Amygdala (tissue), 56 donors: Measurements from ENCODE around the gene TCF4.
A peak's percentile ranks its signal among the peaks of the same experiment; 100 is the strongest.

Source experiments
- DNase-seq, 56 donors: peaks; one replicate each; lab custom pipeline; 2025; lab: John Stamatoyannopoulos, UW

The TCF4 gene

DNA sequence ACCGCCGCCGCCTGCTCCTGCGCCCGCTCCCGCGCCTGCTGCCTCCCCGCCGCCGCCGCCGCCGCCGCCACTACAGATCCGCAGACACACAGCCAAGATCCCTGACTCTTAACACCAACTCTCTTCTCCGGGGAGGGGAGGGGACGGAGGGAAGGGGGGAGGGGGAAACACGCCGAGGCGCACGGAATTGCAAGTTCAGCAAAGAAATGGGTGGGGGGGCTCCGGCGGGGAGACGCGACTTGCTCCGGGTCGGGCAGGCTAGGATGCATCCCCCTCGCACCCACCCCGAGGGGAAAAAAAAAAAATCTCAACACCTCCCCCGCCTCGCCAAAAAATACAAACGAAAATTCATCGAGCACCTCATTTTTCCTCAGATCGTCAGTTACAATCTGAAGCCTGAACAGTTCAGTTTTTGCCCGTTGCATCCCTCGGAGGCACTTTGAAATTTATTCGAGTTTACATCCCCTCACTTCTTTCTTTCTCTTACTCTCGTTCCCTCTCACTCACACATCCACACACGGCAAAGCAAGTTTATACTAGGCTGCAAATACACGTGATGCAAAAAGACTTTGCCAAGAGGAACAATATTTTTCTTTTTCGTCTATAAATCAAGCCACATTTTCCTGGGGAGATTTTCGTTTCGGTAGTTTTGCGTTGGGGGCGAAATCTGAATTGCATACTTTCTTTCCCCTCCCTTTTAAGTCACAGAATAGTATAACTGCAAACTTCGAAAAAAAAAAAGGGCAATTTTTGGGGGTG is at the start of gene TCF4:
Gene TCF4, minus strand, starts transcription at position 82 of the 759 bp plus-strand sequence. CDS start 1,076 bp downstream, outside the sequence.
- DNase-seq = peak in 50 of 56 donors; percentile 2 to 74 (median 38)

DNA sequence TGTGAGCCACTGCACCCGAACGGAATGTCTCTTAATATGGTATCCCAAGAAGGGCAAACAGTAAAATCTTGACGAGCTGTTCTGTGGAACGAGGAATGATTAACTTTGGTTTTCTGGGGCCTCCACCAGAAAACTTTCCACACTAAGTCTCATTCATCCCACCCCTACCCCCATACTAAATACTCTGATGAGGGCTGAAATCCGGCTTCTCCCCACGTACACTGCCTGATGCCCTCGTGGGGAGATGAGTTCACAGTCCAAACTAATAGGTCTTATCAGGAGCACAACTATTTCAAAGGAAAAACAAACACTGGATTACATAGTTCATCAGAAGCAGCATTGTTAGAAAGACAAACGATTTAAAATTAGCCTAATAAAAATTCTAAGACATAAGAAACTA is 49.2 kb upstream of the TCF4 start:
- DNase-seq = no peak

- no peak for DNase-seq
These were observed 47.4 kb upstream of the TCF4 start for GRCh38 chr18:55635439-55635838.

- no peak for DNase-seq
These were observed 46.6 kb upstream of the TCF4 start for GRCh38 chr18:55634545-55634944.

- DNase-seq = no peak
These were observed 45.0 kb upstream of the TCF4 start for GRCh38 chr18:55633032-55633431.

GRCh38 chr18:55629133-55629532 is 41.1 kb upstream of the TCF4 start:
- no peak for DNase-seq

DNA sequence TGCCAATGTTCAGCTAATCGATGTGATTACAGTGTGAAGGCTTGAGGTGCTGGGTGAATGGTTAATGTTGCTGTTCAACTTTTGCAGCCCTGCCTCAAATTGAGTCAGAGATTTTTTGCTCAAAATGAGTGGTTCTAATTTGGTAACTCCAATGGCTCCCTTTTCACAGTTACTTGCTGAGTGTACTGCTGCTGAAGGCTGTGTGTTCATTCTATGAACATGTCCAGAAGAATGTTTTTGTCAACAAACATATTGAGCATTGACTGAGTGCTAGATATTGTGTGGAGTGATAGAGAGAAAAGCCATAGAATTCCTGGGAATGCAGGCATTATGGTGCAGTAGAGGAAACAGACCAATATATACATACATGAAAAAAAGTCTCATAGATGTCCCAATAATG is 39.0 kb upstream of the TCF4 start:
- no peak for DNase-seq

- no peak for DNase-seq
These were observed 37.9 kb upstream of the TCF4 start for GRCh38 chr18:55625901-55626300.

- no peak for DNase-seq
These were observed 35.6 kb upstream of the TCF4 start for GRCh38 chr18:55623626-55624025.

- DNase-seq = no peak
These were observed 22.5 kb upstream of the TCF4 start for GRCh38 chr18:55610506-55610905.

DNA sequence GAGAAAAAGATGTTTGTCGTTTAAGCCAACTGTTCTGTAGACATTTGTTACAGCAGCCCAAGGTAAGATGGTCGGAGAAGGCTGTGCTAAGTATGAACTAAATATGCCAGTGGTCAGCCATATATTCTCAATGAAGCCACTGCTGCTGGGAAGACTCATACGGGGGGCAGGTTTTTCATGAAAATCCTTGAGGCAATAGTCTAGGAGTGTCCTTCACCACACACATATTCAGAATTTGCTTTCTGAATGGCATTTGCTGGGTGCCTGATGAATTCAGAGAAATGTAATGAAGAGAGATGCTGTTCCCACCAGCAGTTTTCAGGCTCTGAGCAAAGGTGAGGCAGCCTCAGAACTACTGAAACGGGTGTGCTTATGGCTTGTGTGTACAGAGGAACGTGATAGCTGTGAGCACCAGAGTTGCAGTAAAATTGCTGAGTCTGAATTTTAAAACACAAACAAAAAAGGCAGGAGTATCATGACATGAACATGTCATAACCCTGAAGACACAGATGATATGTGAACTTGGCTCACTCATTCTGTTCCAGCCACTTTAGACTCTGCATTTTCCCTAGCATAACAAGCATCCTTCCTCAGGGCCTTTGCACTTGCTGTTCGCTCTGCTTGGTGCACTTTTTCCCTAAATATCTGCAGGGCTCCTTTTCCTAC is 21.3 kb upstream of the TCF4 start:
- DNase-seq = no peak

GRCh38 chr18:55608497-55608896 is 20.5 kb upstream of the TCF4 start:
- no peak for DNase-seq

DNA sequence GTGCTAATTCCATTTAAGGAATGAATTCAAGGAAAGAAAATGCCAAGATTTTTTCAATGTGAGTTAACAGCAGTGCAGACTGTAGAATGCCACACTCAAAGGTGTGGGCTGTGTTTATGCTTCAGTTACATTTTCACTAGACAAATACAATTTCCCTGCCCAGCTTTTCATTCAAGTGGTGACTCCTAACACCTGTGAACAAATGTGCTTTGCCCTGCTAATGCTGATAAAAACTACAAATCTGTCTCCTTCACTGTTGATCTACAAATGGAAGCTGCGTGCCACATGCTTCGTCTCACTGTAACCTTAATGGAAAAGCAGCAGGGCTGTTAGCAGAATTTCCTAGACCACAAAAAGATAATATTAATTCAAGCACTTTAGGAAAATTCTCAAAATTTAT is 19.8 kb upstream of the TCF4 start:
- no peak for DNase-seq

- no peak for DNase-seq
These were observed 17.8 kb upstream of the TCF4 start for GRCh38 chr18:55605733-55606338.

- no peak for DNase-seq
These were observed 15.8 kb upstream of the TCF4 start for GRCh38 chr18:55603775-55604174.

DNA sequence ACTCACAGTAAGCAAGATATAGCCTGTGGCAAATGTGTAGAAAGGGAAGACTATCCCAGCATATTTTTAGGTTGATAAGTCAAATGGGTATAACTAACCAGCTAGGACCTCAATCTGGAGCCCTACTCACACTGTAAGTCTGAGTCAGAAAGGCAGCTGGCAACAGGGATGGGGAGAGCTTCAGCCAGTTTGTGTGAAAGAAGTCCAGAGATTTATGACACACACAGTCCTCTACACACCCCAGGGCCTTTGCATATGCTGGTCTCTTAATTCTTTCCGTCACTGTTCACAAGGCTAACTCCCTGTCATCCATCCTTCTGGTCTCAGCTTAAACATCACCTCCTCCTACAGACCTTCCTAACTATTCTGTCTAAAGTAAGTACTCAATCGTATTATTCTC is 5.9 kb upstream of the TCF4 start:
- no peak for DNase-seq

- no peak for DNase-seq
These were observed 4.6 kb upstream of the TCF4 start for GRCh38 chr18:55592572-55592971.

DNA sequence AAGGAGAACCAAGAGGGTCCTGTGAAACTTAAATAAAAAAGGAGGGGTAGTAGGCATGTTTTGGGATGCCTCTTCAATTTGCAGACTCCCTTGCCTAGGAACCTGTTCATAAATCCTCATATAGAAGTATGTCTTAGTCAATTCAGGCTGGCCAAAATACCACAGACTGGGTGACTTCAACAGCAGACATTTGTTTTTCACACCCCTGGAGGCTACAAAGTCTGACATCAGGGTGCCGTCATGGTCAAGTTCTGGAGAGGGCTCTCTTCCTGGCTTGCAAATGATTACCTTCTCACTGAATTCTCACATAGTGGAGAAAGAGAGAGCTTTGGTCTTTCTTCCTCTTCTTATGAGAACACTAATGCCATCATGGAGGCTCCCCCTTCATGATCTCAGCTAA is 4.1 kb upstream of the TCF4 start:
- no peak for DNase-seq

- peak; percentile 27 to 96 (median 90) for DNase-seq
These were observed 1.8 kb upstream of the TCF4 start for GRCh38 chr18:55589625-55590291.

- no peak for DNase-seq
These were observed 1.0 kb upstream of the TCF4 start for GRCh38 chr18:55588870-55589595.
